AG04450 (cell line): ENCODE results near the gene ALPL. TPM values are rescaled to one million over a fixed set of nuclear protein-coding genes. Genes with fewer than 3 reads are reported as not detected.

Experiments used
- CTCF ChIA-PET: fragments of 300-600, 350-600 bp; formaldehyde crosslinking; extraction: SDS; loops from one replicate; lab custom pipeline; 2022; ENCODE audit warnings: antibody characterized with exemption, inconsistent platforms; lab: Charles Lee
- POLR2A ChIA-PET: fragments of 350-600 bp; formaldehyde crosslinking; extraction: SDS; loops from one replicate; lab custom pipeline; 2021; ENCODE audit warnings: antibody characterized with exemption, inconsistent platforms; lab: Yijun Ruan, JAX
- DNase-seq: peaks from one replicate; pipeline ENCODE4 v3.0.0-alpha.2; 2011; ENCODE audit warnings: low read depth, low spot score
- H3K27ac ChIP-seq: one replicate; pipeline ENCODE4 v1.5.1; 2012; ENCODE audit warnings: low read depth, low read length, control low read depth
- H3K27me3 ChIP-seq: one replicate; pipeline ENCODE4 v1.6.0; 2012; ENCODE audit warnings: low read length; ENCODE audit not compliant: control insufficient read depth, insufficient read depth
- H3K4me3 ChIP-seq: 2 replicates; pipeline ENCODE4 v1.5.1; 2011; ENCODE audit warnings: mild to moderate bottlenecking, low read depth, low read length, control low read depth
- H3K9me3 ChIP-seq: 2 replicates; pipeline ENCODE4 v1.5.1; 2012; ENCODE audit warnings: low read length; ENCODE audit not compliant: control insufficient read depth, insufficient read depth
- CTCF ChIP-seq: IDR thresholded peaks from 2 replicates; pipeline ENCODE4 v1.5.1; 2011; ENCODE audit warnings: low read depth, low read length, control low read depth, inconsistent platforms
- polyA plus RNA-seq: library from polyadenylated mRNA; depleted of rRNA; stranded (reverse); fragments of >200 nt; gene quantifications from 2 replicates; pipeline ENCODE4 v1.2.3, GENCODE V29; 2011

Gene ALPL
- polyA plus RNA-seq, 1 experiment: 1.8 TPM

DNA sequence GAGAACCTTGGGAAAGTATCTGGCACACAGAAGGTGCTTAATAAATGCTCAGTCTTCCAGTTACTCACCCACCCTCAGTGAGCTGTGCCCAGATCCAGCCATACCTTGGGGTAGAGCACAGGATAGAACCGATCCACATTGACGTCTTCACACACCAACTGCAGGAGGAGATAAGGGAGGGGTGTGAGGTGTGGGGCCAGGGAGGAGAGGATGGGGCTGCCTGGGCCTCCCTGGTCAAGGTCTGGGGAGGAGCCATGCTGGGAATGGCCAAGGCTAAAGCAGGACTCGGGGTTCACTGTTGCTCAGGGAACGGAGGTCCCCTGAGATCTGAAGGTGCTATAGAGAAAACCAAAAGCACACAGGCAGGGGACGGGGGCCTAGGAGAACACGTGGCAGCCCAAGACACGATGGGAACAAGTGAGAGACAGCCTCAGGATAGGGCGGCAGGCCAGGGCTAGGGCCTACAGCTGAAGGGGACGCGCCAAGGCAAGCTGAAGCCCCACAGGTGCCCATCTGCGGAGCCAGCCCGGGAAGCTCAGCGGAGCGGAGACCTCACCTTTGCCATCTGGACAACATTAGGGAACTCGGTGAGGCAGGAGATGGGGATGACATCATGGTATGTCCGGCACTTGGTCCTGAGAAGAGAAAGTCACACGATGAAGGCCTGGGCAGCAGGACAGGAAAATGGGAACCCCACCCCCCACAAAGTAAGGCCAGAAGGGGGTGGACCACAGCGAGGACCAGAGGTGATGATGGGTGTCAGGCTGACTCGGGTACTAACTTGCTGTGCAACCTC is 104.0 kb downstream of the ALPL start:
- H3K4me3 ChIP-seq: no peak overlapping the region
- TF ChIP-seq CTCF: no peak
- POLR2A ChIA-PET: no interaction called here
- CTCF ChIA-PET: no interaction called here
- no peak for DNase-seq
- no peaks in the 10 kb centered on the region; the same call in 1 of the 2 replicates for H3K9me3 ChIP-seq
- no peak overlapping the region for H3K27ac ChIP-seq
- peaks cover 49% of the 10 kb centered on the region for H3K27me3 ChIP-seq

GRCh38 chr1:21614419-21615115 is 105.3 kb downstream of the ALPL start:
- H3K27ac ChIP-seq: no peak overlapping the region
- DNase-seq: no peak
- ChIA-PET CTCF (no interaction called here), POLR2A (no interaction called here)
- peaks cover 54% of the 10 kb centered on the region for H3K27me3 ChIP-seq
- H3K9me3 ChIP-seq: no peaks in the 10 kb centered on the region
- TF ChIP-seq CTCF: no peak
- no peak overlapping the region for H3K4me3 ChIP-seq

- no peak overlapping the region for H3K27ac ChIP-seq
- POLR2A ChIA-PET: no interaction called here
- TF ChIP-seq CTCF: no peak
- H3K4me3 ChIP-seq: no peak overlapping the region
- no peaks in the 10 kb centered on the region for H3K9me3 ChIP-seq
- H3K27me3 ChIP-seq: peaks cover 69% of the 10 kb centered on the region
- DNase-seq: no peak
- CTCF ChIA-PET: no interaction called here
Measured at GRCh38 chr1:21616372-21616771, 107.1 kb downstream of the ALPL start.

- H3K27me3 ChIP-seq: peaks cover 72% of the 10 kb centered on the region
- H3K9me3 ChIP-seq: no peaks in the 10 kb centered on the region
- POLR2A ChIA-PET: no interaction called here
- no peak for TF ChIP-seq CTCF
- no peak for DNase-seq
- CTCF ChIA-PET: no interaction called here
- no peak overlapping the region for H3K4me3 ChIP-seq
- H3K27ac ChIP-seq: no peak overlapping the region
Measured at GRCh38 chr1:21617126-21617738, 108.0 kb downstream of the ALPL start.

DNA sequence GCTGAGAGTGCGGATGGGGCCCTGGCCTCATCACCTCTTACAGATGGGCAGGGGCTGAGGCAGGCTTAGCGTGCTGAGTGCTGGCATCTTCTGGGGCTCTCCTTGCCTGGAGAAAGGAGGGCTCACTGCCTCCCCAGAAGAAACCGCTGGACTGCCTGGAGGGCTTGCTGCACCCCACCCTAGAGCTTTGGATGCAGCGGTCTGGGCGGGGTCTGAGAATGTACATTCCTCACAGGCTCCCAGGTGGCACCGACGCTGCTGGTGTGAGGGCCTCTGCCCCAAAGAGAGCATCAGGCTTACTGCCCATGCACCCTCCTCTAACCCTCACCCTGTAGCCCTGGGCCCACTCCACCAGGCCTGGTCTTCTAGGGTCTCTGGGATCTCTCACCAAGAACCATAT is 108.8 kb downstream of the ALPL start:
- H3K4me3 ChIP-seq: no peak overlapping the region
- H3K27ac ChIP-seq: no peak overlapping the region
- ChIA-PET CTCF (no interaction called here), POLR2A (no interaction called here)
- H3K9me3 ChIP-seq: no peaks in the 10 kb centered on the region
- no peak for TF ChIP-seq CTCF
- peaks cover 68% of the 10 kb centered on the region for H3K27me3 ChIP-seq
- no peak for DNase-seq
